Measurements from ENCODE around the gene MACROD2.

DNA sequence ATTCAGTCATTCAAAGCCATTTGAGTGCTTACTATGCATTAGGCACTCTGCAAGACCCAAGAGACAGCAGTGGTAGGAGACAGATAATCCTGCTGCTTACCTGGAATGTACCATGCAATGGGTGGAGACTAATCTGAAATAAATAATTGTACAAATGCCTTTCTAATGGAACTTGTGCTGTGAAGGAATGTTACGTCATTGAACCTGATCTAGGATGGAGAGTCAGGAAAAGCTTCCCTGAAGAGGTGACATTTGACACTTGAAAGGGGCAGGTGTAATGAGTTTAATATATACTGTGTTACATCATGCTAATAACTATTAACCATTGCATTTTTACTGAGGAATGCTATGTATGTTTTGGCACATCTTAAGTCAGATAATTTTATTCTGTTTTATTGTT is 833.1 kb downstream of the MACROD2 start:
- TF ChIP-seq POLR2A (IDR thresholded peaks at IDR 0.05), result no peak
- TF ChIP-seq, protein P1, sequence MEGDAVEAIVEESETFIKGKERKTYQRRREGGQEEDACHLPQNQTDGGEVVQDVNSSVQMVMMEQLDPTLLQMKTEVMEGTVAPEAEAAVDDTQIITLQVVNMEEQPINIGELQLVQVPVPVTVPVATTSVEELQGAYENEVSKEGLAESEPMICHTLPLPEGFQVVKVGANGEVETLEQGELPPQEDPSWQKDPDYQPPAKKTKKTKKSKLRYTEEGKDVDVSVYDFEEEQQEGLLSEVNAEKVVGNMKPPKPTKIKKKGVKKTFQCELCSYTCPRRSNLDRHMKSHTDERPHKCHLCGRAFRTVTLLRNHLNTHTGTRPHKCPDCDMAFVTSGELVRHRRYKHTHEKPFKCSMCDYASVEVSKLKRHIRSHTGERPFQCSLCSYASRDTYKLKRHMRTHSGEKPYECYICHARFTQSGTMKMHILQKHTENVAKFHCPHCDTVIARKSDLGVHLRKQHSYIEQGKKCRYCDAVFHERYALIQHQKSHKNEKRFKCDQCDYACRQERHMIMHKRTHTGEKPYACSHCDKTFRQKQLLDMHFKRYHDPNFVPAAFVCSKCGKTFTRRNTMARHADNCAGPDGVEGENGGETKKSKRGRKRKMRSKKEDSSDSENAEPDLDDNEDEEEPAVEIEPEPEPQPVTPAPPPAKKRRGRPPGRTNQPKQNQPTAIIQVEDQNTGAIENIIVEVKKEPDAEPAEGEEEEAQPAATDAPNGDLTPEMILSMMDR (IDR thresholded peaks at IDR 0.05), result no peak
